Myocyte (in vitro differentiated cells): ENCODE data around the gene TMEM236. TPM values are rescaled to one million over a fixed set of nuclear protein-coding genes. Genes with fewer than 3 reads are reported as not detected.

Experiments
- DNase-seq: peaks from one replicate; pipeline ENCODE4 v3.0.0-alpha.2; 2012; ENCODE audit warnings: low read depth
- total RNA-seq: library from RNA; depleted of rRNA; stranded (reverse); fragments of >200 nt; gene quantifications from 2 replicates; pipeline ENCODE4 v1.2.3, GENCODE V29; 2014

Gene TMEM236
- total RNA-seq, 1 donor from 2014 or later = 0.13 TPM

GRCh38 chr10:17737027-17737965 lies 14.7 kb upstream of the TMEM236 start:
- peak; percentile 39 for DNase-seq

- no peak for DNase-seq
These were observed 11.3 kb upstream of the TMEM236 start for GRCh38 chr10:17740668-17741067.

- peak; percentile 47 for DNase-seq
These were observed 9.1 kb upstream of the TMEM236 start for GRCh38 chr10:17742918-17743317.

GRCh38 chr10:17743437-17743836 lies 8.6 kb upstream of the TMEM236 start:
- DNase-seq = no peak

GRCh38 chr10:17744341-17744861 lies 7.6 kb upstream of the TMEM236 start:
- DNase-seq = peak; percentile 60

GRCh38 chr10:17747883-17748550 lies 4.0 kb upstream of the TMEM236 start:
- DNase-seq = no peak

GRCh38 chr10:17749890-17750289 lies 2.1 kb upstream of the TMEM236 start:
- DNase-seq = no peak

- DNase-seq = no peak
These were observed 4.7 kb downstream of the TMEM236 start for GRCh38 chr10:17756557-17757217.

- no peak for DNase-seq
These were observed 6.2 kb downstream of the TMEM236 start for GRCh38 chr10:17758200-17758599.

GRCh38 chr10:17758896-17759295 lies 6.9 kb downstream of the TMEM236 start:
- DNase-seq = no peak

- no peak for DNase-seq
These were observed 12.1 kb downstream of the TMEM236 start for GRCh38 chr10:17764142-17764541.

- no peak for DNase-seq
These were observed 13.6 kb downstream of the TMEM236 start for GRCh38 chr10:17765602-17766001.

- DNase-seq = no peak
These were observed 14.7 kb downstream of the TMEM236 start for GRCh38 chr10:17766731-17767130.

GRCh38 chr10:17768496-17768895 lies 16.5 kb downstream of the TMEM236 start:
- no peak for DNase-seq

GRCh38 chr10:17768957-17769356 lies 17.0 kb downstream of the TMEM236 start:
- DNase-seq = no peak

- DNase-seq = no peak
These were observed 19.0 kb downstream of the TMEM236 start for GRCh38 chr10:17771017-17771416.

GRCh38 chr10:17779784-17780183 lies 27.8 kb downstream of the TMEM236 start:
- no peak for DNase-seq

GRCh38 chr10:17780727-17781126 lies 28.7 kb downstream of the TMEM236 start:
- no peak for DNase-seq

- no peak for DNase-seq
These were observed 29.9 kb downstream of the TMEM236 start for GRCh38 chr10:17781856-17782255.

GRCh38 chr10:17782921-17783665 lies 31.1 kb downstream of the TMEM236 start:
- DNase-seq = peak; percentile 68

GRCh38 chr10:17783751-17784150 lies 31.8 kb downstream of the TMEM236 start:
- no peak for DNase-seq
